OCI-LY1 (cell line): Measurements from ENCODE around the gene OCRL.

Experiments
- CTCF ChIP-seq: fragments of 200-600 bp; sonication (generic), shearing (Covaris generic); IDR thresholded peaks from 2 replicates; pipeline ENCODE4 v1.5.1; 2017; ENCODE audit warnings: mild to moderate bottlenecking, antibody characterized with exemption, low read length, moderate library complexity, mixed read lengths
- EZH2 ChIP-seq: fragments of 200-600 bp; sonication (generic), shearing (Covaris generic); IDR thresholded peaks from 2 replicates; pipeline ENCODE4 v1.8.0; 2017; ENCODE audit warnings: borderline replicate concordance, mixed run types, mild to moderate bottlenecking, antibody characterized with exemption, low read length, moderate library complexity, mixed read lengths

DNA sequence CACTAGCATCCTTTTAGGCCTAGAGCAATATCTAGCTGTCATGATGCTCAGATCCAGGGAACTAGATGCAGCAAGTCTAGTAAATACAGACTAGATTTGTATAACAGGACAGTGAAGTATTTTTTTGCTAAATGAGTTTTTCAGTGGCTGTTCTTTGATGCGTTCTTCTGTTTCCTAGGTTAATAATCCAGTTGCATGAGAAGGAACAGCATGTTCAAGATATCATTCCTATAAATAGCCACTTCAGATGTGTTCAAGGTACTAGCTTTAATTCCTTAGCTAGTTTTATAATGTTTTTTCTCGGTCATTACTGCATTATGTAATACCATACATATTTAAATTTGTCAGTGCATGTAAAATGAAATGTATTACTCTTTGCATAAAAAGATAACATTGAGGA is 4.7 kb downstream of the OCRL start:
- TF ChIP-seq CTCF (no peak), EZH2 (no peak)
